GM10266 (cell line): Measurements from ENCODE around the gene SGMS1.
"Not testable (repeated sequence)": the region's sequence is repeated elsewhere in the genome, so short reads cannot be mapped to it uniquely, and the experiment has no call there.

Experiments used
- DNase-seq: peaks from one replicate; pipeline ENCODE4 v3.0.0; 2012; ENCODE audit errors: extremely low spot score
- CTCF ChIP-seq: IDR thresholded peaks from 2 replicates; pipeline ENCODE4 v1.5.1; 2012; ENCODE audit warnings: mild to moderate bottlenecking, low read depth; ENCODE audit not compliant: control insufficient read depth, insufficient read depth; ENCODE audit errors: missing control alignments

Gene SGMS1

GRCh38 chr10:50361946-50362345, 261.8 kb downstream of the SGMS1 start:
- DNase-seq: no peak
- no peak for TF ChIP-seq CTCF

DNA sequence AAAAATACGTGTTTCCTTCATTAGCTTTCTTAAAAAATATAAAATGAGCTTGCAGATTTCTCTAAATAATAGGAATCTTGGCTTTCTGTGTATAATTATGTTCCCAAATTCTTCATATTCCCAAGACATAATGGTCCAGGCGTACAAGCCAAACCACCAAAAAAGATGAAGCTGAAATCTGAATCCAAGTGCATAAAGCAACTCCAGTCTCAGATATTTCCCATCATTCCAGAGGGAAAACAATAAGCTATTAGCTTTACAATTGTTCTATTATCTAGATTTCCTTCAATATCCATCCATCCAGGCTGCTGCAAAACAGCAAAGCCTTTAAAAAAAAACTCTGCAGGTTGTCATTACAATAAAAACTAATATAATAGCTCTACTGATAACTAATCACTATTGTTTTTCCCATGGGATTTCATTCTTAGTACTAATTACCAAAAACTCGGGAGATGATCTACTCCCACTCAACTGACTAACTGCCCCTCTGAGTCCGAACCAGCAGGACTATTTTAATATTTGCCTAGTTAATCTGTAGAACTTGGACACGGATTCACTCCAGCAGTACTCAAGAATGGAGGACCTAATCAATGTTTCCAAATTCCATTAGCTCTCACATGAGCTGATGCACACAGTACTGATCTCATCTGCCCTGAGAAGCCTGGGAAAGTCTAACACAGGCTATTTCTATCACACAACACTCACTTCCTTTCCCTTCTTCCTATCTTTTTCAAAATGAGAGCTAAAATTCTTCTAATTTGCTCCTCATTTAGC, 263.5 kb downstream of the SGMS1 start:
- no peak for DNase-seq
- no peak for TF ChIP-seq CTCF

GRCh38 chr10:50358925-50359687, 264.6 kb downstream of the SGMS1 start:
- no peak for TF ChIP-seq CTCF
- no peak for DNase-seq

- DNase-seq: no peak
- no peak for TF ChIP-seq CTCF
Observed at GRCh38 chr10:50358411-50358810, 265.3 kb downstream of the SGMS1 start.

DNA sequence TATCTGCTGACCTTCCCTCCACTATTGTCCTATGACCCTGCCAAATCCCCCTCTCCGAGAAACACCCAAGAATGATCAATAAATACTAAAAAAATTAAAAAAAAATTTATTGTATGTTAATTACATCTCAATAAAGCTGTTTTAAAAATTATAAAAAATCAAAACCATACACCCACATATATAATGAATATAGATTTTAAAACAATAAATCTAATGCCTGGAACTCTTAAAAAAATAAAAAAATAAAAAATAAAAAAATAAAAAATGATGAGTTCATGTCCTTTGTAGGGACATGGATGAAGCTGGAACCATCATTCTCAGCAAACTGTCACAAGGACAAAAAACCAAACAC, 267.3 kb downstream of the SGMS1 start:
- DNase-seq: not testable (repeated sequence)

DNA sequence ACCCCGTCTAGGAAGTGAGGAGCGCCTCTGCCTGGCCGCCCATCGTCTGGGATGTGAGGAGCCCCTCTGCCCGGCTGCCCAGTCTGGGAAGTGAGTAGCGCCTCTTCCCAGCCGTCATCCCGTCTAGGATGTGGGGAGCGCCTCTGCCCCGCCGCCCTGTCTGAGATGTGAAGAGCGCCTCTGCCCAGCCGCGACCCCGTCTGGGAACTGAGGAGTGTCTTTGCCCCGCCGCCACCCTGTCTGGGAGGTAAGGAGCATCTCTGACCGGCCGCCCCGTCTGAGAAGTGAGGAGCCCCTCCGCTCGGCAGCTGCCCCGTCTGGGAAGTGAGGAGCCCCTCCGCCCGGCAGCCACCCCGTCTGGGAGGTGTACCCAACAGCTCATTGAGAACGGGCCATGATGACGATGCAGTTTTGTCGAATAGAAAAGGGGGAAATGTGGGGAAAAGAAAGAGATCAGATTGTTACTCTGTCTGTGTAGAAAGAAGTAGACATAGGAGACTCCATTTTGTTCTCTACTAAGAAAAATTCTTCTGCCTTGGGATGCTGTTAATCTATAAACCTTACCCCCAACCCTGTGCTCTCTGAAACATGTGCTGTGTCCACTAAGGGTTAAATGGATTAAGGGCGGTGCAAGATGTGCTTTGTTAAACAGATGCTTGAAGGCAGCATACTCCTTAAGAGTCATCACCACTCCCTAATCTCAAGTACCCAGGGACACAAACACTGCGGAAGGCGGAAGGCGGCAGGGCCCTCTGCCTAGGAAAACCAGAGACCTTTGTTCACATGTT, 267.9 kb downstream of the SGMS1 start:
- not testable (repeated sequence) for DNase-seq

- DNase-seq: no peak
- no peak for TF ChIP-seq CTCF
Observed at GRCh38 chr10:50351483-50352146, 272.1 kb downstream of the SGMS1 start.

- no peak for DNase-seq
- no peak for TF ChIP-seq CTCF
Observed at GRCh38 chr10:50350366-50350765, 273.4 kb downstream of the SGMS1 start.
